GM12892 (cell line): ENCODE measurements around the gene SEMG2.

Experiments used
- POLR2A ChIP-seq: IDR thresholded peaks from 2 replicates; pipeline ENCODE4 v1.6.1; 2011; ENCODE audit warnings: low read depth, low read length, control low read depth
- POLR2AphosphoS5 ChIP-seq: IDR thresholded peaks from 2 replicates; pipeline ENCODE4 v1.6.1; 2011; ENCODE audit warnings: low read depth, low read length, control low read depth

DNA sequence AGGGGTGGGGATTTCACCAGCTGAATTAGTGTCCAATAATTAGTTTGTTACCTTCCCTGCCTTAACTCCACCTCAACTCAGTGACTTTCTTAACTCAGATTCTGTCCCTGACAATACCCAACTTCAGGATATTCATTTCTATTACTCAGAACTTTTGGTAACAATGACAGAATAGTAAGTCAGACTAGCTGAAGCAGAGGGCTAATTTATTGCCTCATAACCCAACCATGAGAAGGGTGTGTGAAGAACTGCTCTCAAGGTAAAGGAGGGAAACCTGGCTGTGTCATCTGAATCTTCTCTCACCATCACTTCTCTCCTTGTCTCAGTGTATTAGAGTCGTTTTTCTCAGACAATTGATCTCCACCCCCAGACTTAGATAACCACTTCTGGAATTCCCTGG lies 47.7 kb upstream of the SEMG2 start:
- TF ChIP-seq POLR2AphosphoS5: no peak
- TF ChIP-seq POLR2A: no peak
